ENCODE measurements around the gene BHLHE40.

Gene BHLHE40

DNA sequence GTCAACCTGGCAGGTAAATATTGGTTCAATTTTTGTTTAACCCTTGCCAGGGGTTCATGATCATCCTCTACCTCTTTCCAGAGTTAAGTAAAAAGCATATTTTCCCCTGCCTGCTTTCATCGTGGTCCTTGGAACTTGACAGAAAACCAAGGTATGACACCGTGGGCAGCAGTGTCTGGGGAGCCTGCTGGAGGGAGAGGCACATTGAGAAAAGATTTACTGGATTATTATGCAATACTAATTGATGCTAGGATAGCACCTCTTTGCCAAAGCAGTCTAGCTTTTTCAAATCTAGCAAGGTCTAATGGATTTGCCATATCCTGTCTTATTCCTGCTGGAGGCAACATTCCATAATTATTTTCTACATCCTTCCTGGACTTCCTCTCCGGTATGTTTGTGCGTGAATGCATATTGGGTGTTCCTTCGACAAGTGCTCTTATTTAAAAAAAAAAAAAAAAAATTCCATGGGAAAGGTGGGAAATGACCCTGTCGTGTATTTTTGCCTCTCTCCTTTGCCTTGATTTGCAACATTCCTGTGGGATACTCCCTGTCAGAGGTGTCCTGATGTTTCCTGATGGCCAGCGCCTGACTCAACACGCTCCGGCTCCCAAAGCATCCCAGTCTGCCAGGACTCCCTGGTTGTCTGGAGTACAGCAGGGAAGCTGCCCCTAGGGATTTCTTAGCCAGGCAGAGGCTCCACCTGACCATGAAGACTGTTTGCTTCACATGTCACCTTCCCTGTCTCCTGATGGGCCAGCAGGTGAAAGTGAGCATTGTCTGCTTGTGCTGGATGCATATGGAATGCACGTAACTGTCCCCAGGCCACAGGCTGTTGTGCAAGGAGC, 6.3 kb downstream of the BHLHE40 start (continued):
- TF ChIP-seq, protein P1, sequence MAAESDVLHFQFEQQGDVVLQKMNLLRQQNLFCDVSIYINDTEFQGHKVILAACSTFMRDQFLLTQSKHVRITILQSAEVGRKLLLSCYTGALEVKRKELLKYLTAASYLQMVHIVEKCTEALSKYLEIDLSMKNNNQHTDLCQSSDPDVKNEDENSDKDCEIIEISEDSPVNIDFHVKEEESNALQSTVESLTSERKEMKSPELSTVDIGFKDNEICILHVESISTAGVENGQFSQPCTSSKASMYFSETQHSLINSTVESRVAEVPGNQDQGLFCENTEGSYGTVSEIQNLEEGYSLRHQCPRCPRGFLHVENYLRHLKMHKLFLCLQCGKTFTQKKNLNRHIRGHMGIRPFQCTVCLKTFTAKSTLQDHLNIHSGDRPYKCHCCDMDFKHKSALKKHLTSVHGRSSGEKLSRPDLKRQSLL (tag by site-specific recombination; IDR thresholded peaks at IDR 0.05) = no peak
- no peak for TF ChIP-seq ZNF792 (tag by site-specific recombination; IDR thresholded peaks at IDR 0.05)
- no peak for TF ChIP-seq ZNF24 (tag by site-specific recombination; IDR thresholded peaks at IDR 0.05)
- no peak for TF ChIP-seq ZNF157 (tag by site-specific recombination; IDR thresholded peaks at IDR 0.05)
- TF ChIP-seq RBAK (tag by site-specific recombination; IDR thresholded peaks at IDR 0.05) = no peak
- peak; percentile 41; the same call in 1 of the 2 replicates for TF ChIP-seq ZBTB17 (tag by site-specific recombination; IDR thresholded peaks at IDR 0.05)
- TF ChIP-seq ZNF280D (tag by site-specific recombination; IDR thresholded peaks at IDR 0.05) = no peak
- no peak for TF ChIP-seq OVOL3 (tag by site-specific recombination; IDR thresholded peaks at IDR 0.05)
- no peak for TF ChIP-seq ZSCAN30 (tag by site-specific recombination; IDR thresholded peaks at IDR 0.05)
- no peak for TF ChIP-seq ZNF184 (tag by site-specific recombination; IDR thresholded peaks at IDR 0.05)
- TF ChIP-seq, protein P2, sequence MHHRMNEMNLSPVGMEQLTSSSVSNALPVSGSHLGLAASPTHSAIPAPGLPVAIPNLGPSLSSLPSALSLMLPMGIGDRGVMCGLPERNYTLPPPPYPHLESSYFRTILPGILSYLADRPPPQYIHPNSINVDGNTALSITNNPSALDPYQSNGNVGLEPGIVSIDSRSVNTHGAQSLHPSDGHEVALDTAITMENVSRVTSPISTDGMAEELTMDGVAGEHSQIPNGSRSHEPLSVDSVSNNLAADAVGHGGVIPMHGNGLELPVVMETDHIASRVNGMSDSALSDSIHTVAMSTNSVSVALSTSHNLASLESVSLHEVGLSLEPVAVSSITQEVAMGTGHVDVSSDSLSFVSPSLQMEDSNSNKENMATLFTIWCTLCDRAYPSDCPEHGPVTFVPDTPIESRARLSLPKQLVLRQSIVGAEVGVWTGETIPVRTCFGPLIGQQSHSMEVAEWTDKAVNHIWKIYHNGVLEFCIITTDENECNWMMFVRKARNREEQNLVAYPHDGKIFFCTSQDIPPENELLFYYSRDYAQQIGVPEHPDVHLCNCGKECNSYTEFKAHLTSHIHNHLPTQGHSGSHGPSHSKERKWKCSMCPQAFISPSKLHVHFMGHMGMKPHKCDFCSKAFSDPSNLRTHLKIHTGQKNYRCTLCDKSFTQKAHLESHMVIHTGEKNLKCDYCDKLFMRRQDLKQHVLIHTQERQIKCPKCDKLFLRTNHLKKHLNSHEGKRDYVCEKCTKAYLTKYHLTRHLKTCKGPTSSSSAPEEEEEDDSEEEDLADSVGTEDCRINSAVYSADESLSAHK (tag by site-specific recombination; IDR thresholded peaks at IDR 0.05) = no peak
- TF ChIP-seq, protein P3, sequence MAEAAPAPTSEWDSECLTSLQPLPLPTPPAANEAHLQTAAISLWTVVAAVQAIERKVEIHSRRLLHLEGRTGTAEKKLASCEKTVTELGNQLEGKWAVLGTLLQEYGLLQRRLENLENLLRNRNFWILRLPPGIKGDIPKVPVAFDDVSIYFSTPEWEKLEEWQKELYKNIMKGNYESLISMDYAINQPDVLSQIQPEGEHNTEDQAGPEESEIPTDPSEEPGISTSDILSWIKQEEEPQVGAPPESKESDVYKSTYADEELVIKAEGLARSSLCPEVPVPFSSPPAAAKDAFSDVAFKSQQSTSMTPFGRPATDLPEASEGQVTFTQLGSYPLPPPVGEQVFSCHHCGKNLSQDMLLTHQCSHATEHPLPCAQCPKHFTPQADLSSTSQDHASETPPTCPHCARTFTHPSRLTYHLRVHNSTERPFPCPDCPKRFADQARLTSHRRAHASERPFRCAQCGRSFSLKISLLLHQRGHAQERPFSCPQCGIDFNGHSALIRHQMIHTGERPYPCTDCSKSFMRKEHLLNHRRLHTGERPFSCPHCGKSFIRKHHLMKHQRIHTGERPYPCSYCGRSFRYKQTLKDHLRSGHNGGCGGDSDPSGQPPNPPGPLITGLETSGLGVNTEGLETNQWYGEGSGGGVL (tag by site-specific recombination; IDR thresholded peaks at IDR 0.05) = no peak
- TF ChIP-seq ZNF169 (tag by site-specific recombination; IDR thresholded peaks at IDR 0.05) = no peak
- no peak for TF ChIP-seq MEIS1 (CRISPR knock-in tag; IDR thresholded peaks at IDR 0.05; ENCODE audit: borderline replicate concordance)
- no peak for TF ChIP-seq ZNF544 (tag by site-specific recombination; IDR thresholded peaks at IDR 0.05)
- TF ChIP-seq ZSCAN5A (tag by site-specific recombination; IDR thresholded peaks at IDR 0.05) = no peak
- no peak for TF ChIP-seq ZNF654 (tag by site-specific recombination; IDR thresholded peaks at IDR 0.05; ENCODE audit: low read depth)
- TF ChIP-seq KLF1 (tag by site-specific recombination; IDR thresholded peaks at IDR 0.05) = no peak
- TF ChIP-seq KLF17 (tag by site-specific recombination; IDR thresholded peaks at IDR 0.05) = peak; percentile 51; the same call in 1 of the 2 replicates
- no peak for TF ChIP-seq ZNF549 (tag by site-specific recombination; IDR thresholded peaks at IDR 0.05)
- TF ChIP-seq ZNF214 (tag by site-specific recombination; IDR thresholded peaks at IDR 0.05; ENCODE audit: borderline replicate concordance) = no peak
- TF ChIP-seq ZNF530 (tag by site-specific recombination; IDR thresholded peaks at IDR 0.05; ENCODE audit: low read depth) = no peak
- TF ChIP-seq, protein P4, sequence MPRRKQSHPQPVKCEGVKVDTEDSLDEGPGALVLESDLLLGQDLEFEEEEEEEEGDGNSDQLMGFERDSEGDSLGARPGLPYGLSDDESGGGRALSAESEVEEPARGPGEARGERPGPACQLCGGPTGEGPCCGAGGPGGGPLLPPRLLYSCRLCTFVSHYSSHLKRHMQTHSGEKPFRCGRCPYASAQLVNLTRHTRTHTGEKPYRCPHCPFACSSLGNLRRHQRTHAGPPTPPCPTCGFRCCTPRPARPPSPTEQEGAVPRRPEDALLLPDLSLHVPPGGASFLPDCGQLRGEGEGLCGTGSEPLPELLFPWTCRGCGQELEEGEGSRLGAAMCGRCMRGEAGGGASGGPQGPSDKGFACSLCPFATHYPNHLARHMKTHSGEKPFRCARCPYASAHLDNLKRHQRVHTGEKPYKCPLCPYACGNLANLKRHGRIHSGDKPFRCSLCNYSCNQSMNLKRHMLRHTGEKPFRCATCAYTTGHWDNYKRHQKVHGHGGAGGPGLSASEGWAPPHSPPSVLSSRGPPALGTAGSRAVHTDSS (tag by site-specific recombination; IDR thresholded peaks at IDR 0.05) = no peak
- TF ChIP-seq SCRT2 (tag by site-specific recombination; IDR thresholded peaks at IDR 0.05) = peak; percentile 30
- no peak for TF ChIP-seq KLF7 (tag by site-specific recombination; IDR thresholded peaks at IDR 0.05; ENCODE audit: borderline replicate concordance)
- TF ChIP-seq ZNF274 (IDR thresholded peaks at IDR 0.05; ENCODE audit: low read length) = no peak
- TF ChIP-seq ZNF274 (tag by site-specific recombination; IDR thresholded peaks at IDR 0.05; ENCODE audit: borderline replicate concordance) = no peak

Measured in HEK293 (cell line).